Stomach (tissue), 9 donors: Measurements from ENCODE around the gene CNTNAP5. TPM values are rescaled to one million over a fixed set of nuclear protein-coding genes. Genes with fewer than 3 reads are reported as not detected.

Experiments
- DNase-seq, 2 donors: peaks; one replicate each; pipeline versions ENCODE4 v3.0.0 to v3.0.0-alpha.2; 2013 to 2019
- H3K27ac ChIP-seq, 5 donors: fragments of 200-600 bp in 4 of 5; sonication (generic) in 4 of 5; one replicate each; pipeline ENCODE4 v1.5.1; 2013 to 2019; ENCODE audit warnings: mild to moderate bottlenecking in 1 of 5, moderate library complexity in 1 of 5
- H3K27me3 ChIP-seq, 3 donors: fragments of 200-600 bp; sonication (generic); one replicate each; pipeline ENCODE4 v1.5.1; 2017 to 2019; ENCODE audit warnings: mixed run types in 1 of 3
- H3K36me3 ChIP-seq, 4 donors: fragments of 200-600 bp; sonication (generic); 1 replicate in 3 of 4; 2 replicates in 1 of 4; pipeline ENCODE4 v1.5.1; 2016 to 2019
- H3K4me1 ChIP-seq, 4 donors: fragments of 200-600 bp; sonication (generic); one replicate each; pipeline ENCODE4 v1.5.1; 2016 to 2019
- H3K4me3 ChIP-seq, 4 donors: fragments of 200-600 bp; sonication (generic) in 3 of 4; one replicate each; pipeline ENCODE4 v1.5.1; 2016 to 2019; ENCODE audit warnings: mild to moderate bottlenecking in 1 of 4
- H3K9me3 ChIP-seq, 4 donors: fragments of 200-600 bp; sonication (generic); one replicate each; pipeline ENCODE4 v1.5.1; 2016 to 2019
- CTCF ChIP-seq, 7 experiments: fragments of 450-650 bp in 4 of 7; fragments of 200-600 bp in 3 of 7; sonication (generic) in 3 of 7; IDR thresholded peaks; one replicate each; pipeline ENCODE4 v1.5.1; 2016 to 2019; ENCODE audit warnings: antibody characterized with exemption in 7 of 7, control low read depth in 2 of 7, mild to moderate bottlenecking in 1 of 7
- EP300 ChIP-seq: sonication (generic); formaldehyde crosslinking; IDR thresholded peaks from one replicate; pipeline ENCODE4 v1.6.1; 2017; ENCODE audit warnings: antibody characterized with exemption
- POLR2A ChIP-seq, 4 donors: fragments of 450-650 bp; IDR thresholded peaks; one replicate each; pipeline ENCODE4 v1.6.1; 2016; ENCODE audit warnings: antibody characterized with exemption in 4 of 4, control low read depth in 2 of 4, mild to moderate bottlenecking in 1 of 4, moderate library complexity in 1 of 4
- POLR2AphosphoS5 ChIP-seq, 3 donors: sonication (generic); formaldehyde crosslinking; IDR thresholded peaks; one replicate each; pipeline ENCODE4 v1.6.1; 2016; ENCODE audit warnings: antibody characterized with exemption in 3 of 3
- WGBS, 5 donors: extraction: QIAGEN DNeasy Blood & Tissue Kit in 3 of 5; methylation state at CpG; one replicate each; pipeline versions ENCODE4 v1.1.5 to v1.1.7; 2013 to 2018; 5-methylcytosine and 5-hydroxymethylcytosine counted together
- intact Hi-C: fragments of 100-400 bp; cut with DNase I; formaldehyde crosslinking; loops from one replicate; pipeline ENCODE4 v1.15.1; 2023; ENCODE audit warnings: low total_unique reads
- polyA plus RNA-seq, 3 donors: library from polyadenylated mRNA; stranded (reverse); fragments of 200-250 nt; gene quantifications; one replicate each; pipeline ENCODE4 v1.2.3, GENCODE V29; 2013
- total RNA-seq, 5 donors: library from RNA; depleted of rRNA; stranded (reverse); fragments of >200 nt; gene quantifications; one replicate each; pipeline versions ENCODE4 v1.1.0 to v1.2.3, GENCODE V29; 2014 to 2016
- donor health status: healthy with polysubstance abuse.
- donor health status: Bipolar disorder and iron deficiency.
- donor health status: healthy.

CNTNAP5 gene
- total and polyA plus RNA-seq, 8 donors, result 1.3 TPM; not detected in 7

- Histone ChIP-seq H3K27ac (no peak overlapping the region), H3K4me1 (peaks cover 0 to 7% (median 0%) of the 10 kb centered on the region in 4 donors), H3K36me3 (no peaks in the 10 kb centered on the region), H3K27me3 (no peaks in the 10 kb centered on the region), H3K9me3 (peaks cover 0 to 3% (median 0%) of the 10 kb centered on the region in 4 donors), H3K4me3 (no peak overlapping the region)
- intact Hi-C loops, result no loop called here
- no peak for DNase-seq
- TF ChIP-seq CTCF (IDR thresholded peaks at IDR 0.05) (no peak), POLR2AphosphoS5 (IDR thresholded peaks at IDR 0.05) (no peak), POLR2A (IDR thresholded peaks at IDR 0.05) (no peak), EP300 (no peak)
- WGBS, 5 donors, result 48 to 66% (median 58%) methylated on average over 5 of the region's 5 CpGs
Observed at GRCh38 chr2:124091721-124092120, 66.6 kb downstream of the CNTNAP5 start.

GRCh38 chr2:124092651-124093050, 67.6 kb downstream of the CNTNAP5 start:
- no peak overlapping the region for H3K4me3 ChIP-seq
- DNase-seq, result no peak
- H3K27ac ChIP-seq, result no peak overlapping the region
- H3K9me3 ChIP-seq, result peaks cover 0 to 8% (median 0%) of the 10 kb centered on the region in 4 donors
- H3K36me3 ChIP-seq, result no peaks in the 10 kb centered on the region
- H3K4me1 ChIP-seq, result peaks cover 0 to 7% (median 0%) of the 10 kb centered on the region in 4 donors
- no peak for TF ChIP-seq CTCF (IDR thresholded peaks at IDR 0.05)
- no peak for TF ChIP-seq POLR2A (IDR thresholded peaks at IDR 0.05)
- TF ChIP-seq EP300, result no peak
- TF ChIP-seq POLR2AphosphoS5 (IDR thresholded peaks at IDR 0.05), result no peak
- WGBS, 5 donors, result 19 to 47% (median 33%) methylated on average over 2 of the region's 2 CpGs
- no peaks in the 10 kb centered on the region for H3K27me3 ChIP-seq
- intact Hi-C loops, result no loop called here

GRCh38 chr2:124104914-124105313, 79.8 kb downstream of the CNTNAP5 start:
- DNase-seq, result no peak
- Histone ChIP-seq H3K36me3 (no peaks in the 10 kb centered on the region), H3K4me3 (no peak overlapping the region), H3K27me3 (no peaks in the 10 kb centered on the region), H3K9me3 (no peaks in the 10 kb centered on the region), H3K4me1 (no peaks in the 10 kb centered on the region), H3K27ac (no peak overlapping the region)
- TF ChIP-seq EP300, result no peak
- TF ChIP-seq CTCF (IDR thresholded peaks at IDR 0.05), result no peak
- no peak for TF ChIP-seq POLR2A (IDR thresholded peaks at IDR 0.05)
- no peak for TF ChIP-seq POLR2AphosphoS5 (IDR thresholded peaks at IDR 0.05)
- WGBS, 5 donors, result 78 to 89% (median 86%) methylated on average over 1 of the region's 1 CpG
- intact Hi-C loops, result no loop called here

GRCh38 chr2:124112206-124112605, 87.1 kb downstream of the CNTNAP5 start:
- no peaks in the 10 kb centered on the region for H3K4me1 ChIP-seq
- no peak for DNase-seq
- H3K27me3 ChIP-seq, result no peaks in the 10 kb centered on the region
- H3K27ac ChIP-seq, result no peak overlapping the region
- no peak overlapping the region for H3K4me3 ChIP-seq
- H3K36me3 ChIP-seq, result no peaks in the 10 kb centered on the region
- intact Hi-C loops, result no loop called here
- no peaks in the 10 kb centered on the region for H3K9me3 ChIP-seq
- TF ChIP-seq EP300 (no peak), POLR2A (IDR thresholded peaks at IDR 0.05) (no peak), CTCF (IDR thresholded peaks at IDR 0.05) (no peak), POLR2AphosphoS5 (IDR thresholded peaks at IDR 0.05) (no peak)
